GM18517 (cell line): ENCODE measurements around the gene ST6GAL1.
"Not testable (repeated sequence)": the region's sequence is repeated elsewhere in the genome, so short reads cannot be mapped to it uniquely, and the experiment has no call there.

Experiments used
- ATAC-seq: cut with Tn5 transposase; IDR thresholded peaks from one replicate; pipeline ENCODE4 v1.9.1; 2021; ENCODE audit warnings: mild to moderate bottlenecking, moderate library complexity; ENCODE audit not compliant: unreplicated experiment

Gene ST6GAL1, protein sequence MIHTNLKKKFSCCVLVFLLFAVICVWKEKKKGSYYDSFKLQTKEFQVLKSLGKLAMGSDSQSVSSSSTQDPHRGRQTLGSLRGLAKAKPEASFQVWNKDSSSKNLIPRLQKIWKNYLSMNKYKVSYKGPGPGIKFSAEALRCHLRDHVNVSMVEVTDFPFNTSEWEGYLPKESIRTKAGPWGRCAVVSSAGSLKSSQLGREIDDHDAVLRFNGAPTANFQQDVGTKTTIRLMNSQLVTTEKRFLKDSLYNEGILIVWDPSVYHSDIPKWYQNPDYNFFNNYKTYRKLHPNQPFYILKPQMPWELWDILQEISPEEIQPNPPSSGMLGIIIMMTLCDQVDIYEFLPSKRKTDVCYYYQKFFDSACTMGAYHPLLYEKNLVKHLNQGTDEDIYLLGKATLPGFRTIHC

DNA sequence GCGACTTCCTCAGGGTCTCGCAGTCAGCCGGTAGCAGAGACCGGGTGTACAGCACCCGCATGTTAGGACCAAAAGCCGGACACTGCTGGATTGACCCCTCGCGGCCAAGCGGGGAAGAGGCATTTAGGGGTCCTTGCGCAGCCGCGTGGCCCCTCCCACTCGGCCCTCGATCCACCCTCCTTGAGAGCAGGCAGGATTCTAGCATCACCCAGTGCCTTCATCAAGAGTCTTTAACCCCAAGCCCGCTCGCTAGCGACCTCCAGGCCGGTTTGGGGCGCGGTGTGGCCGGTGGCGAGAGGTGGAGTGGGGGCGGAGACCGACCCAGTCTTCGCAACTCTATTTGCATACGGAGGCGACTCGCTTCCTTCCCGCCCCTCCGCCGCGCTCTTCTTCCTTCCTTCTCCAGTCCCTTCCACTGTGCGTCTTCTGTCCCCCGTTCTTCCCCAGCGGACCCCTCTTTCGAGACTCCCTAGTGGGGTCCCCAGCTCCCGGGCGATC, at the start of gene ST6GAL1:
ST6GAL1 (plus strand) TSS at position 384 of the 498 bp plus-strand sequence. CDS start 112,178 bp downstream, outside the sequence.
- ATAC-seq, result peak; percentile 42

DNA sequence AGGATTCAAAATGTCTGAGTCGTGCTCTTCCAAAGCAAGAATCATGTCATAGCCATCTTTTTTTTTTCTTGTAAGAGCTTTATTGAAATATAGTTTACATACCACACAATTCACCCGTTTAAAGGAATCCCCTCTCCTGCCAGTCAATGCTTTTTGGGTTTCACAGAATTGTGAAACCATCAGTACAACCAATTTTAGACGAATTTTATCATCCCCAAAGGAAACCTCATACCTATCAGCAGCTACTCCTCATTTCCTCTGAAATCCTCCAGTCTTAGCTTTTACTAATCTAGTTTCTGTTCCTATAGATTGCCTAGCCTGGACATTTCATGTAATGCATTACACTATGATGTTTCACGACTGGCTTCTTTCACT, 48.2 kb upstream of the ST6GAL1 start:
- ATAC-seq, result no peak

DNA sequence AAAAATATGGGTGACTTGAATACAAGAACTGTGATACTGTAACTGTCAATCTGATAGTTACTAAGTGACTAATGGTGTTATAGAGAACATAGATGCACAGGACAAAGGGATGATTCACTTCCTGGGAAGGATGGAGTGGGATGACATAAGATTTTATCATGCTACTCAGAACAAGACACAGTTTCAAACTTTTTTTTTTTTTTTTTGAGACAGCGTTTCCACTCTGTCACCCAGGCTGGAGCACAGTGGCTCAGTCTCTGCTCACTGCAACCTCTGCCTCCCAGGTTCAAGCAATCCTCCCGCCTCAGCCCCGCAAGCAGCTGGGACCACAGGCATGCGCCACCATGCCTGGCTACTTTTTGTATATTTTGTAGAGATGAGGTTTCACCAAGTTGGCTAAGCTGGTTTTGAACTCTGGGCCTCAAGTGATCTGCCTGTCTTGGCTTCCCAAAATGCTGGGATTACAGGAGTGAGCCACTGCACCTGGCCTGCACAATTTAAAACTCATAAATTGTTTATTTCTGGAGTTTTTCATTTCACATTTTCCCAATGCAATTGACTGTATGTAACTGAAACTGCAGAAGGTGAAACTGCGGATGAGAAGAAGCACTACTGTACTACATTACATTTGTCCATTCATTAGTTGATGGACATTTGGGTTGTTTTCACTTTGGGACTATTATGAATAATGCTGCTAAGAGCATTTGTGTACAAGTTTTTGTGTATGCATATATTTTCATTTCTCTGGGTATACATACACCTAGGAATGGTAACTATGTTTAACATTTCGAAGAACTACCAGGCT, 47.2 kb upstream of the ST6GAL1 start:
- no peak for ATAC-seq

DNA sequence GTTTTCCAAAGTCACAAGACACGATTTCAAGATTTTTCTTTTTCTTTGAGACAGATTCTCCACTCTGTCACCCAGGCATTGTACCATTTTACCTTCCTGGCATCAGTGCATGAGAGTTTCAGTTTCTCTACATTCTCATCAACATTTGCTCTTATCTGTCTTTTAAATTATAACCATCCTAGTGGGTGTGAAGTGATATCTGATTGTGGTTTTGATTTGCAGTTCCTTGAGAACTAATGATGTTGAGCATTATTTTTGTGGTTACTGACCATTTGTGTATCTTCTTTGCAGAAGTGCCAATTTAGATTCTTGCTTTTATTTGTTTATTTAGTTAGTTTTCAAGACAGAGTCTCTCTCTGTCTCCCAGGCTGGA, 46.7 kb upstream of the ST6GAL1 start:
- ATAC-seq, result no peak

DNA sequence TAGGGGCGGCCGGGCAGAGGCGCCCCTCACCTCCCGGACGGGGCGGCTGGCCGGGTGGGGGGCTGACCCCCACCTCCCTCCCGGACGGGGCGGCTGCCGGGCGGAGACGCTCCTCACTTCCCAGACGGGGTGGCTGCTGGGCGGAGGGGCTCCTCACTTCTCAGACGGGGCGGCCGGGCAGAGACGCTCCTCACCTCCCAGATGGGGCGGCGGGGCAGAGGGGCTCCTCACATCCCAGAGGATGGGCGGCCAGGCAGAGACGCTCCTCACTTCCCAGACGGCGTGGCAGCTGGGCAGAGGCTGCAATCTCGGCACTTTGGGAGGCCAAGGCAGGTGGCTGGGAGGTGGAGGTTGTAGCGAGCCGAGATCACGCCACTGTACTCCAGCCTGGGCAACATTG, 45.5 kb upstream of the ST6GAL1 start:
- not testable (repeated sequence) for ATAC-seq

DNA sequence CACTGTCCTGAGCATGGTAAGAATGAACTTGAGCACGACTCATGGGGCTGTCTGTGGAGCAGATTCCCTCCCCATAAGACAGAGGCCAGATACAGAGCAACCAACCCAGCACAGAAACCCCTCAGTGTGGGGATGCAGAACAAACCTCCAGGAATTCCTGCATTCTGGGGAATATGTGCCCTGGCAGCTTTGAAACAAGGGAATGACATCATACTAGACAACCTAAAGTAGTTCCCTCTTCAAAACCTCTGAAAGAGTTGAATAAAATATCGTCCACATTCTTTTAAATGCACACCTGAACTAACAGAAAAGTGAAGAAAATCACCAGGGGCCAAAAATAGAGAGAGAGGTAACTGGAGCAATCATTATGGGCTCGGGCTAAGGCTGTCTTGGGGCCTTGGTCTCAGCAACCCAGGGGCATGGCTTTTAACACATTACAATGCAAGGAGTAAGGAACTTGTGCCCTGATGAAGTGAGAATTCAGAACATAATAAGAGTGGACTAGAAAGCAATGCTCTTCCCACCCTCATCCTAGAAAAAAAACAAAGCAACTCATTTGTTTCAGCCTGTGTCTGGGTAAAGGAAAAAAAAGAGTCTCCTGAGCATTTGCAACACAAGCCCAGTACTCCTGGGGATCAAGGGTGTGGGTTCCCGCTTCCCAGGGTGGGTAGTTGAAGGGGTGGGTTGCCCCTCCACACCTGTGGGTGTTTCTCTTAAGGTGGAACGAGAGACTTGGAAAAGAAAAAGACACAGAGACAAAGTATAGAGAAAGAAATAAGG, 43.9 kb upstream of the ST6GAL1 start:
- ATAC-seq, result no peak

DNA sequence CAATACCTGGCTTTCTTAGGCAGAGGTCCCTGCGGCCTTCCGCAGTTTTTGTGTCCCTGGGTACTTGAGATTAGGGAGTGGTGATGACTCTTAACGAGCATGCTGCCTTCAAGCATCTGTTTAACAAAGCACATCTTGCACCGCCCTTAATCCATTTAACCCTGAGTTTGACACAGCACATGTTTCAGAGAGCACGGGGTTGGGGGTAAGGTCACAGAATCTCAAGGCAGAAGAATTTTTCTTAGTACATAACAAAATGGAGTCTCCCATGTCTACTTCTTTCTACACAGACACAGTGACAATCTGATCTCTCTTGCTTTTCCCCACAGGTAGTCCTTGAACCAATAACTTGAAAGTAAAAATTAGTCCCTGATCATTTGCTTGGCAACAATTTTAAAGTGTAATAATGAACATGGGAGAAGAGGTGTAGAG, 42.8 kb upstream of the ST6GAL1 start:
- not testable (repeated sequence) for ATAC-seq

DNA sequence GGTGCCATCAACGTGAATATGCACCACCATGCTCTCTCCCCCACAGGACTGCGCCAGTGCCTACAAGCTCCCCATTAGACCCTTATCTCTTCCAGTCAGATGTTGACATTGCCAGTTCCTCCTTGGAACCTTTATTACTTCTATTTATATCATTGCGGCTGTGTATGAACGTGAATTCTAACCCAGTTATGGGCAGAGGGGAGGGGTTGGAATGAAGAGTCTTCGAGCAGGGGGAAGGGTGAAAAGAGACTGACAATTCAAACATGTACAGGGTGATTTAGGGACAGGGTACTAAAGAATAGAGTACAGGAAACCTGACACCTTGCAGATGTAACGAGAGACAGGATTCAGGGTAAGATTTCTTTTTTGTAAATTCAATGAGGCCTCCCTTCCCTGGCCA, 41.8 kb upstream of the ST6GAL1 start:
- no peak for ATAC-seq

DNA sequence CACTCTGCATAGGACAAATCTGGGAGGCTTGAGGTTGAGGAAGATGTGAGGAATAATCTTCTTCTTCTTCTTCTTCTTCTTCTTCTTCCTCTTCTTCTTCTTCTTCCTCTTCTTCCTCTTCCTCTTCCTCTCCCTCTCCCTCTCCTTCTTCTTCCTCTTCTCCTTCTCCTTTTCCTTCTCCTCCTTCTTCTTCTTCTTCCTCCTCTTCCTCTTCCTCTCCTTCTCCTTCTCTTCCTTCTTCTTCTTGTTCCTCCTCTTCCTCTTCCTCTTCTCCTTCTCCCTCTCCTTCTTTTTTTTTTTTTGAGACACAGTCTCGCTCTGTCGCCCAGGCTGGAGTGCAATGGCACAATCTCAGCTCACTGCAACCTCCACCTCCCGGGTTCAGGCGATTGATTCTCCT, 40.6 kb upstream of the ST6GAL1 start:
- not testable (repeated sequence) for ATAC-seq

DNA sequence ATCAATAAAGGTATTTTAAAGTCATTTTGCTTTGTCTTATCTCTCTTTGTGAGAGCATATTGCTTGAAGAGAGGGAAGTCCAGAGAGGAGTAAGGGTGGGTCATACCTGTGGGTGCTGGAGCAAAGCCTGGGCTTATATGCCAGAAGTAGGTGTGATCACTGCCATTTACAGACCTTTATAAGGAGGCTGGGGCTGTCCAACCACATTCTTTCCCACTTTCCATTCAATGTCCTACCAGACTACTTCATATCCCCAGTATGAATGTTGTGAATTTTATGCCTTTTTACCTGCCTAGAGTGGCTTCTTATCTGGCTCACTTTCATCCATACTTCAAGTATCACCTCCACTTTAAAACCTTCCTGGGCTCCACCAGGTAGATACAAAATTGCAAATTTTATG, 39.4 kb upstream of the ST6GAL1 start:
- ATAC-seq, result no peak

DNA sequence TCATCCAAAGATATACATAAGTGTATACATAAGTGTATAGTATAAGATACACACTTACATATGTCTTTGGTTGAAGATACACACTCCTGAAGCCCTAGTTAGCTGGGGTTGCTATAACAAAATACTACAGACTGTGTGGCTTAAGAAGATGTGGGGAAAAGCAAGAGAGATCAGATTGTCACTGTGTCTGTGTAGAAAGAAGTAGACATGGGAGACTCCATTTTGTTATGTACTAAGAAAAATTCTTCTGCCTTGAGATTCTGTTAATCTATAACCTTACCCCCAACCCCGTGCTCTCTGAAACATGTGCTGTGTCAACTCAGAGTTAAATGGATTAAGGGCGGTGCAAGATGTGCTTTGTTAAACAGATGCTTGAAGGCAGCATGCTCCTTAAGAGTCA, 37.3 kb upstream of the ST6GAL1 start:
- not testable (repeated sequence) for ATAC-seq

DNA sequence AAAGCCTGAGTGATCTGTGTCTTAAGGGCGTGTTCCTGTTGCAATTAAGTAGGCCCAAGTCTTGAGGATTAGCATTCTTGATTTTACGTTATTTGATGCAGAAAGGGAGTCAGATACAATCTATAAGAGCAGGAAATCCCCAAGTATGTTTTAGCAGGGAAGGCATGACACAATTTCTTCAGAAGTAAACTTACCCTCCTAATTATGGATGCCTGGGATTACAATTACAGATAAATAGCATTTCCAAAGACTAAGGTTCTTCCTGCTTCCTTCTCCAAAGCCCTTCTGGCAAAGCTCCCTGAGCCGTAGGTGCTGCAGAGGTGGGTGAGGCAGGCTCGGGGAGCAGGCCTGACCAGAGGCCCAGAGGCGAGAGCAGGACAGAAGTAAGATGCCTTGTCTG, 34.9 kb upstream of the ST6GAL1 start:
- no peak for ATAC-seq

DNA sequence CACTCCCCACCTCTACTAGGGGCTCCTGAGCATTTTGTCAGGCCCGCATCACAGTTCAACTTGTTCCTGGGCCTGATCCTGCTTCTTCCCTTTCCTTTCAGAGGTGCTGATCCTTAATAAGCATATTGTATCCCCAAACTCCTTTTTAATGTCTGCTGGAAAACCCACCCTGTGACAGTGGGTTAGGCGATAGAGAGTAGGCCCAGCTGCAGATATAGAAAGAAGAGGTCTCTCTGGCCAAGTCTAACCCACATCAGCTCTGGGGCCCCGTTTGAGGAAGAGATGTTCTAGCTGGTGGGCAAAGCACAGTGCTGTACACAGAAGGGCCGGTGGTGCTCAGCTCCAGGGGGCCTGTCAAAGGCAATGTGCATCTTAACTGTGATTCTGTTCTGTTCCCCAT, 34.3 kb upstream of the ST6GAL1 start:
- no peak for ATAC-seq

DNA sequence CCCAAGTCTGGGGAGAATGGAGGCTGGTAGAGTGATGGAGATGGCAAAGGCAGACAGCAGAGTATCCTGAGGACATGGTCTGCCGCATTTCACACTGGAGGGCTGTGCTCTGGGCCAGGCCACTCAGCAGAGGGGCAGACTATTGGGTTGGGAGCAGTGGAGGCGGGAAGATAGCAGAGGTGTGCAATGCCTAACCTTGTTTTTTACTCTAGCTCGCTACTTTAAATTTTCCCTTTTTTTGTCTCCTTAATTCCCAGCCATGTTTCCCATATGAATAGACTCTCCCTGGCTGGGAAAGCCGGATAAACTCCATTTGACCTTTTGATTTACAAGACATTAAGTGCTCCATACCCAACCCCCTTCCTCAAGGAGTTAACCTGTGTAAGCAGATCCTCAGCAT, 33.5 kb upstream of the ST6GAL1 start:
- no peak for ATAC-seq

DNA sequence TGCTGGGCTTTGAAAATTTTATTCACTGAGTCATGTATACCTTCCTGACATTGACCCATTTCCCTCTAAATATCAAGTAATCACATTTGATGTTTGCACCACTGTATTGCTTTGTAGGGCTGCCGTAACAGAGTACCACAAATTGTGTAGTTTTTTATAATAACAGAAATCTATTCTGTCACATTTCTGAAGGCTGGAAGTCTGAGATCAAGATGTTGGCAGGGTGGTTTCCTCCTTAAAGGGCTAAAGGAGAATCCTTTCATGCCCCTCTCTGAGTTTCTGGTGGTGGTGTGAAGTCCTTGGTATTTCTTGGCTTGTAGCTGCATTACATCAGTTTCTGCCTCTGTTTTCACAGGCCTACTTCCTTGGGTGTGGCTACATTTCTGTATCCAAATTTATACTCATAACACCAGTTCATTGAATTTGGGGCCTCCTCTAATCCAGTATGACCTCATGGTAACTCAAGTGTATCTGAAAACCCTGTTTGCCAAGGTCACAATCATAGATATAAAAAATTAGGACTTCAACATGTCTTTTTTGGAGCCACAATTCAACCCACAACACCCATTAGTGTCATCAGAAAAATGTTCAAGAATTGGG, 29.1 kb upstream of the ST6GAL1 start:
- no peak for ATAC-seq

DNA sequence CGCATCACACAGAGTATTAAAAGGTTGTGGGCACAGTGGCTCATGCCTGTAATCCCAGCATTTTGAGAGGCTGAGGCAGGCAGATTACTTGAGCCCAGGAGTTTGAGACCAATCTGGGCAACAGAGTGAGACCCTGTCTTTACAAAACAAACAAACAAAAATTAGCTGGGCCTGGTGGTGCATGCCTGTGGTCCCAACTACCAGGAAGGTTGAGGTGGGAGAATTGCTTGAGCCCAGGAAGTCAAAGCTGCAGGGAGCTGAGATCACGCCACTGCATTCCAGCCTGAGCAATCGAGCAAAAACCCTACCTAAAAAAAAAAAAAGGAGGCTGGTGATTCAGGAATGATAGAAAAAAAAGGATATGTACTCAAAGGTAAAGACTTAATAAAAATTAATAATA, 28.2 kb upstream of the ST6GAL1 start:
- no peak for ATAC-seq

DNA sequence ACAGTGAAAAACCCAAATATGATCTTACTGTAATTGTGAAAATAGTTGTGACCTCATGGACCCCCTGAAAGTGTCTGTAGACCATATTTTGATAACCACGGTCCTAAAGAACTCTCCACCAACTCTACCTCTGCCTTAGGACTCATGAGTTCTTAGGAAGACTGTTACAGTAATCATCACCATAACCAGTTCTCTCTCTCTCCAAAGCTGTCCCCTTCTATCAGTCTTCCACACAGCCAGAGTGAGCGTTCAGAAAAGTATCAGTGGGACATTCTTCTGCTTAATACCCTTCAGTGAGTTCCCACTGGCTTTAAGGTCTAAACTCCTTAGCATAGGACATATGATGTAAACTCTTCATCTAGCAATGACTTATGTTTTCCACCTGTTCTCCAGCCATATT, 27.6 kb upstream of the ST6GAL1 start:
- ATAC-seq, result no peak

DNA sequence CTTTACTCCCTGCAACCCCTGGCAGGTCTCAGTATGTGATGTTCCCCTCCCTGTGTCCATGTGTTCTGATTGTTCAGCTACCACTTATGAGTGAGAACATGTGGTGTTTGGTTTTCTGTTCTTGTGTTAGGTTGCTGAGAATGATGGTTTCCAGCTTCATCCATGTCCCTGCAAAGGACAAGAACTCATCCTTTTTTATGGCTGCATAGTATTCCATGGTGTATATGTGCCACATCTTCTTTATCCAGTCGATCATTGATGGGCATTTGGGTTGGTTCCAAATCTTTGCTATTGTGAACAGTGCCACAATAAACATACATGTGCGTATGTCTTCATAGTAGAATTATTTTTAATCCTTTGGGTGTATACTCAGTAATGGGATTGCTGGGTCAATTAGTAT, 26.6 kb upstream of the ST6GAL1 start:
- ATAC-seq, result not testable (repeated sequence)

DNA sequence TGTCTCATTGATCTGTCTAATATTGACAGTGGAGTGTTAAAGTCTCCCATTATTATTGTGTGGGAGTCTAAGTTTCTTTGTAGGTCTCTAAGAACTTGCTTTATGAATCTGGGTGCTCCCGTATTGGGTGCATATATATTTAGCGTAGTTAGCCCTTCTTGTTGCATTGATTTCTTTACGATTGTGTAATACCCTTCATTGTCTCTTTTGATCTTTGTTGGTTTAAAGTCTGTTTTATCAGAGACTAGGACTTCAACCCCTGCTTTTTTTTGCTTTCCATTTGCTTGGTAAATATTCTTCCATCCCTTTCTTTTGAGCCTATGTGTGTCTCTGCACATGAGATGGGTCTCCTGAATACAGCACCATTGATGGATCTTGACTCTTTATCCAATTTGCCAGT, 23.3 kb upstream of the ST6GAL1 start:
- not testable (repeated sequence) for ATAC-seq

DNA sequence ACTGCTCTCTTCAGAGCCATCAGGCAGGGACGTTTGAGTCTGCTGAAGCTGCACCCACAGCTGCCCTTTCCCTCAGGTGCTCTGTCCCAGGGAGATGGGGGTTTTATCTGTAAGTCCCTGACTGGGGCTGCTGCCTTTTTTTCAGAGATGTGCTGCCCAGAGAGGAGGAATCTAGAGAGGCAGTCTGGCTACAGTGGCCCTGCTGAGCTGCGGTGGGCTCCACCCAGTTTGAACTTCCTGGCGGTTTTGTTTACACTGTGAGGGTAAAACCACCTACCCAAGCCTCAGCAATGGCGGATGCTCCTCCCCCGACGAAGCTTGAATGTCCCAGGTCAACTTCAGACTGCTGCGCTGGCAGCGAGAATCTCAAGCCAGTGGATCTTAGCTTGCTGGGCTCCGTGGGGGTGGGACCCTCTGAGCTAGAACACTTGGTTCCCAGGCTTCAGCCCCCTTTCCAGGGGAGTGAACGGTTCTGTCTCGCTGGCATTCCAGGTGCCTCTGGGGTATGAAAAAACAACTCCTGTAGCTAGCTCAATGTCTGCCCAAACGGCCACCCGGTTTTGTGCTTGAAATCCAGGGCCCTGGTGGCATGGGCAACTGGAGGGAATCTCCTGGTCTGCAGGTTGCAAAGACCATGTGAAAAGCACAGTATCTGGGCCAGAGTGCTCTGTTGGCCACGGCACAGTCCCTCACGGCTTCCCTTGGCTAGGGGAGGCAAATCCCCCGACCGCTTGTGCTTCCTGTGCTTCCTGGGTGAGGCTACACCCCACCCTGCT, 21.1 kb upstream of the ST6GAL1 start:
- no peak for ATAC-seq
